GM12878 (cell line): ENCODE measurements around the gene NOP14. TPM values are rescaled to one million over a fixed set of nuclear protein-coding genes. Genes with fewer than 3 reads are reported as not detected.
A peak's percentile ranks its signal among the peaks of the same experiment; 100 is the strongest.

Experiments used
- ATAC-seq: fragments of 200-7000 bp; cut with Tn5 transposase; 3 replicates; pipeline ENCODE4 v1.9.1; 2020; ENCODE audit warnings: mild to moderate bottlenecking, moderate library complexity
- BruUV-seq: library from RNA; stranded (reverse); fragments of 400-500 nt; replicated peaks from 2 replicates; lab custom pipeline; 2021; lab: Mats Ljungman, UMichigan
- CTCF ChIA-PET: fragments of 300-600 bp; sonication (Branson Sonifier 250); formaldehyde crosslinking; extraction: SDS; loops from one replicate; lab custom pipeline; 2021; ENCODE audit warnings: inconsistent platforms; lab: Yijun Ruan, JAX
- POLR2A ChIA-PET: fragments of 350-600 bp; formaldehyde crosslinking; extraction: SDS; loops from one replicate; lab custom pipeline; 2021; ENCODE audit warnings: inconsistent platforms; lab: Charles Lee
- RAD21 ChIA-PET: fragments of 300-600 bp; sonication (Branson Sonifier 250); formaldehyde crosslinking; loops from one replicate; lab custom pipeline; 2023; ENCODE audit warnings: antibody characterized with exemption; ENCODE audit not compliant: unreplicated experiment; lab: Charles Lee
- SMC1A ChIA-PET: fragments of 300-600 bp; sonication (Branson Sonifier 250); formaldehyde crosslinking; loops from one replicate; lab custom pipeline; 2023; ENCODE audit not compliant: unreplicated experiment, uncharacterized antibody; lab: Charles Lee
- DNase-seq: peaks from one replicate; pipeline ENCODE4 v3.0.0-alpha.2; 2011; ENCODE audit warnings: low read depth, low spot score
- FAIRE-seq: peaks from 3 replicates; lab custom pipeline; 2011; peaks lifted over from hg19 to GRCh38; lab: Jason Lieb, UNC
- H2AFZ ChIP-seq: 2 replicates; pipeline ENCODE4 v1.6.0; 2011; ENCODE audit warnings: low read depth, low read length, control low read depth; ENCODE audit not compliant: control insufficient read depth
- H3K27ac ChIP-seq: 2 replicates; pipeline ENCODE4 v1.5.1; 2011; ENCODE audit warnings: control low read depth; ENCODE audit not compliant: control insufficient read depth, insufficient read depth
- H3K27me3 ChIP-seq, 2 experiments: replicated peaks in 1 of 2; 2 replicates each; pipeline versions ENCODE4 v1.6.0 to v1.6.1; 2011; ENCODE audit warnings: low read length in 1 of 2; ENCODE audit not compliant: control insufficient read depth in 2 of 2, insufficient read depth in 2 of 2
- H3K36me3 ChIP-seq, 2 experiments: 2 replicates each; pipeline ENCODE4 v1.5.1; 2011; ENCODE audit warnings: low read length in 1 of 2; ENCODE audit not compliant: control insufficient read depth in 2 of 2, insufficient read depth in 2 of 2
- H3K4me1 ChIP-seq: 2 replicates; pipeline ENCODE4 v1.6.1; 2011; ENCODE audit warnings: mild to moderate bottlenecking, low read length, moderate library complexity, mixed read lengths; ENCODE audit not compliant: control insufficient read depth, insufficient read depth
- H3K4me2 ChIP-seq: 2 replicates; pipeline ENCODE4 v1.6.0; 2011; ENCODE audit warnings: control low read depth; ENCODE audit not compliant: control insufficient read depth, insufficient read depth
- H3K4me3 ChIP-seq: fragments of 200-600 bp; sonication (generic); 2 replicates; pipeline ENCODE4 v1.5.1; 2016
- H3K79me2 ChIP-seq: 2 replicates; pipeline ENCODE4 v1.6.0; 2011; ENCODE audit warnings: low read length; ENCODE audit not compliant: control insufficient read depth, insufficient read depth
- H3K9ac ChIP-seq: 2 replicates; pipeline ENCODE4 v1.8.0; 2011; ENCODE audit warnings: low read length, control low read depth, mixed read lengths; ENCODE audit not compliant: control insufficient read depth, insufficient read depth
- H3K9me3 ChIP-seq: replicated peaks from 3 replicates; pipeline ENCODE4 v1.5.1; 2011; ENCODE audit warnings: mild to moderate bottlenecking, low read length; ENCODE audit not compliant: control insufficient read depth, insufficient read depth
- H4K20me1 ChIP-seq: 2 replicates; pipeline ENCODE4 v1.6.0; 2011; ENCODE audit not compliant: control insufficient read depth, insufficient read depth
- BCL11A ChIP-seq: IDR thresholded peaks from 2 replicates; pipeline ENCODE4 v1.6.1; 2011; ENCODE audit warnings: low read depth, low read length
- GABPA ChIP-seq: IDR thresholded peaks from 2 replicates; pipeline ENCODE4 v1.6.1; 2014; ENCODE audit warnings: antibody characterized with exemption, low read depth, mild to moderate bottlenecking, inconsistent platforms
- HCFC1 ChIP-seq: fragments of 150-350 bp; IDR thresholded peaks from 2 replicates; pipeline ENCODE4 v1.6.1; 2014; ENCODE audit warnings: low read length
- IRF4 ChIP-seq: IDR thresholded peaks from 2 replicates; pipeline ENCODE4 v1.6.1; 2011; ENCODE audit warnings: low read depth, low read length
- JUNB ChIP-seq: IDR thresholded peaks from 2 replicates; pipeline ENCODE4 v1.6.1; 2016; ENCODE audit warnings: antibody characterized with exemption, mild to moderate bottlenecking
- JUND ChIP-seq: IDR thresholded peaks from 2 replicates; pipeline ENCODE4 v1.6.1; 2012; ENCODE audit warnings: low read depth, mild to moderate bottlenecking, low read length, improper control_type of control experiment, moderate library complexity
- PBX3 ChIP-seq: IDR thresholded peaks from 2 replicates; pipeline ENCODE4 v1.6.1; 2011; ENCODE audit warnings: mild to moderate bottlenecking, low read depth, low read length, moderate library complexity; ENCODE audit not compliant: insufficient replicate concordance
- SREBF2 ChIP-seq: IDR thresholded peaks from 2 replicates; pipeline ENCODE4 v1.6.1; 2012; ENCODE audit warnings: mild to moderate bottlenecking, low read length
- TAF1 ChIP-seq: IDR thresholded peaks from 2 replicates; pipeline ENCODE4 v1.6.1; 2011; ENCODE audit warnings: mild to moderate bottlenecking, low read depth, low read length, borderline replicate concordance
- TCF12 ChIP-seq: IDR thresholded peaks from 2 replicates; pipeline ENCODE4 v1.6.1; 2011; ENCODE audit warnings: low read depth, mild to moderate bottlenecking, low read length
- TCF3 ChIP-seq: IDR thresholded peaks from 2 replicates; pipeline ENCODE4 v1.6.1; 2012; ENCODE audit warnings: low read depth, mild to moderate bottlenecking, low read length, borderline replicate concordance; ENCODE audit not compliant: insufficient read depth
- WGBS: methylation state at CpG from one replicate; pipeline ENCODE4 v1.1.6; 2016; ENCODE audit warnings: low lambda C conversion rate; ENCODE audit not compliant: insufficient replicate concordance, insufficient coverage; ENCODE audit errors: missing lambda C conversion rate; 5-methylcytosine and 5-hydroxymethylcytosine counted together
- in situ Hi-C: fragments of 300-500 bp; cut with MboI; formaldehyde crosslinking; loops from 9 replicates; pipeline ENCODE4 v1.14.3; 2018; ENCODE audit warnings: mixed read lengths
- intact Hi-C: fragments of 100-400 bp; cut with micrococcal nuclease; formaldehyde crosslinking; loops from one replicate; pipeline ENCODE4 v1.14.2; 2022; ENCODE audit not compliant: unreplicated experiment
- polyA plus RNA-seq, 11 experiments: library from polyadenylated mRNA; depleted of rRNA in 4 of 11; unstranded in 6 of 11; stranded (reverse) in 5 of 11; fragments of >200 nt; fragmentation: Nextera tagmentation in 4 of 11; fragmentation: Illumina TruSeq in 1 of 11; extraction: Ambion mirVana in 4 of 11; extraction: Trizol in 1 of 11; gene quantifications; 1 replicate in 1 of 11; 2 replicates in 10 of 11; pipeline versions ENCODE4 v1.2.1 to v1.2.3, GENCODE V29; 2011 to 2016; ENCODE audit warnings: inconsistent platforms in 2 of 11, missing spikeins in 2 of 11, low read depth in 1 of 11
- total RNA-seq, 4 experiments: library from RNA; depleted of rRNA in 3 of 4; stranded (reverse); fragments of >200 nt in 3 of 4; fragmentation: Illumina TruSeq in 1 of 4; extraction: Trizol in 1 of 4; gene quantifications; 2 replicates each; pipeline versions ENCODE4 v1.2.1 to v1.2.3, GENCODE V29; 2013 to 2021
- TF ChIP-seq, protein P1 (sequence below): fragments of 150-350 bp; IDR thresholded peaks from 2 replicates; pipeline ENCODE4 v1.6.1; 2016; ENCODE audit warnings: low read depth, low read length

Gene NOP14
- total and polyA plus RNA-seq, 10 of the 15 experiments (the other 5 are each of a cell fraction or from before 2014, with no cell fraction given), result 13.8 to 80.6 (median 49.7) TPM

- TF ChIP-seq, protein P1, sequence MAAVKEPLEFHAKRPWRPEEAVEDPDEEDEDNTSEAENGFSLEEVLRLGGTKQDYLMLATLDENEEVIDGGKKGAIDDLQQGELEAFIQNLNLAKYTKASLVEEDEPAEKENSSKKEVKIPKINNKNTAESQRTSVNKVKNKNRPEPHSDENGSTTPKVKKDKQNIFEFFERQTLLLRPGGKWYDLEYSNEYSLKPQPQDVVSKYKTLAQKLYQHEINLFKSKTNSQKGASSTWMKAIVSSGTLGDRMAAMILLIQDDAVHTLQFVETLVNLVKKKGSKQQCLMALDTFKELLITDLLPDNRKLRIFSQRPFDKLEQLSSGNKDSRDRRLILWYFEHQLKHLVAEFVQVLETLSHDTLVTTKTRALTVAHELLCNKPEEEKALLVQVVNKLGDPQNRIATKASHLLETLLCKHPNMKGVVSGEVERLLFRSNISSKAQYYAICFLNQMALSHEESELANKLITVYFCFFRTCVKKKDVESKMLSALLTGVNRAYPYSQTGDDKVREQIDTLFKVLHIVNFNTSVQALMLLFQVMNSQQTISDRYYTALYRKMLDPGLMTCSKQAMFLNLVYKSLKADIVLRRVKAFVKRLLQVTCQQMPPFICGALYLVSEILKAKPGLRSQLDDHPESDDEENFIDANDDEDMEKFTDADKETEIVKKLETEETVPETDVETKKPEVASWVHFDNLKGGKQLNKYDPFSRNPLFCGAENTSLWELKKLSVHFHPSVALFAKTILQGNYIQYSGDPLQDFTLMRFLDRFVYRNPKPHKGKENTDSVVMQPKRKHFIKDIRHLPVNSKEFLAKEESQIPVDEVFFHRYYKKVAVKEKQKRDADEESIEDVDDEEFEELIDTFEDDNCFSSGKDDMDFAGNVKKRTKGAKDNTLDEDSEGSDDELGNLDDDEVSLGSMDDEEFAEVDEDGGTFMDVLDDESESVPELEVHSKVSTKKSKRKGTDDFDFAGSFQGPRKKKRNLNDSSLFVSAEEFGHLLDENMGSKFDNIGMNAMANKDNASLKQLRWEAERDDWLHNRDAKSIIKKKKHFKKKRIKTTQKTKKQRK, result no peak
- no peak for TF ChIP-seq PBX3
- no peak for TF ChIP-seq SREBF2
- TF ChIP-seq, all 136 proteins: peak for 45
Measured at GRCh38 chr4:2937146-2937857, 25.9 kb downstream of the NOP14 start (continued).

- peak overlapping the region; percentile 97 for H3K4me3 ChIP-seq
- no peaks in the 10 kb centered on the region for H4K20me1 ChIP-seq
- in situ Hi-C loops, result loop anchor here (25.0 kb wide), 1 partner anchor 174 kb away; the partner anchor contains the start of gene TNIP2
- H3K9me3 ChIP-seq, result no peaks in the 10 kb centered on the region; the same call in 2 of the 3 replicates
- peaks cover 36% of the 10 kb centered on the region for H3K4me1 ChIP-seq
- peaks cover 42% of the 10 kb centered on the region for H3K79me2 ChIP-seq
- no TSS peak for BruUV-seq
- FAIRE-seq, result peak; percentile 95
- SMC1A ChIA-PET, result interaction anchor here (0.7 to 5.4 kb wide), 9 partner anchors 8 to 173 kb away, joined by 3 to 65 read pairs (median 5); partner anchors contain the start of genes GRK4 and NOP14
- TF ChIP-seq TCF3 (peak; percentile 80; the same call in 1 of the 2 replicates), TCF12 (peak; percentile 94), JUND (0 out of 2 replicates have a peak, but pooled peaks have one; percentile 8), BCL11A (0 out of 2 replicates have a peak, but pooled peaks have one; percentile 9), HCFC1 (no peak), IRF4 (0 out of 2 replicates have a peak, but pooled peaks have one; percentile 54), TAF1 (peak; percentile 48; the same call in 1 of the 2 replicates), GABPA (no peak), JUNB (peak; percentile 43; the same call in 1 of the 2 replicates)
- TF ChIP-seq, all 136 proteins: peak for 7
- ChIA-PET RAD21 (interaction anchor here (1.2 to 3.7 kb wide), 10 partner anchors 17 to 240 kb away, joined by 3 to 52 read pairs (median 7); partner anchors contain the start of genes GRK4 and NOP14), CTCF (interaction anchor here (0.7 to 5.2 kb wide), 15 partner anchors 10 to 338 kb away, joined by 3 to 62 read pairs (median 5); partner anchors contain the start of genes GRK4 and NOP14), POLR2A (interaction anchor here (0.5 to 3.3 kb wide), 11 partner anchors 13 to 356 kb away, joined by 3 to 22 read pairs (median 5); partner anchors contain the start of genes GRK4, HTT and NOP14)
- WGBS, result 2% methylated on average over 6 of the region's 6 CpGs
- peak overlapping the region; percentile 74 for H3K27ac ChIP-seq
- H3K9ac ChIP-seq, result peak overlapping the region; percentile 89
- no peak overlapping the region for H2AFZ ChIP-seq
- no peaks in the 10 kb centered on the region for H3K27me3 ChIP-seq
- H3K4me2 ChIP-seq, result peak overlapping the region; percentile 63
- H3K36me3 ChIP-seq, result peaks cover 28 to 29% of the 10 kb centered on the region in 2 experiments
- DNase-seq (peak; percentile 53), ATAC-seq (peak; percentile 50)
- intact Hi-C loops, result loop anchor here (1.0 to 2.0 kb wide), 3 partner anchors 18 to 190 kb away; partner anchors contain the start of genes GRK4 and NOP14
Measured at GRCh38 chr4:2936773-2937145, 26.4 kb downstream of the NOP14 start.
